T-helper 1 cell (primary cell): Measurements from ENCODE around the gene HNRNPCL1.
"Not testable (repeated sequence)": the region's sequence is repeated elsewhere in the genome, so short reads cannot be mapped to it uniquely, and the experiment has no call there.

Source experiments
- DNase-seq, 5 donors: peaks; one replicate each; pipeline ENCODE4 v3.0.0-alpha.2; 2012 to 2020
- total RNA-seq, 4 donors: gene quantifications; one replicate each; lab custom pipeline; 2026; lab: John Stamatoyannopoulos, UW

HNRNPCL1 gene
- total RNA-seq, result 0 reads per million in 4 donors

DNA sequence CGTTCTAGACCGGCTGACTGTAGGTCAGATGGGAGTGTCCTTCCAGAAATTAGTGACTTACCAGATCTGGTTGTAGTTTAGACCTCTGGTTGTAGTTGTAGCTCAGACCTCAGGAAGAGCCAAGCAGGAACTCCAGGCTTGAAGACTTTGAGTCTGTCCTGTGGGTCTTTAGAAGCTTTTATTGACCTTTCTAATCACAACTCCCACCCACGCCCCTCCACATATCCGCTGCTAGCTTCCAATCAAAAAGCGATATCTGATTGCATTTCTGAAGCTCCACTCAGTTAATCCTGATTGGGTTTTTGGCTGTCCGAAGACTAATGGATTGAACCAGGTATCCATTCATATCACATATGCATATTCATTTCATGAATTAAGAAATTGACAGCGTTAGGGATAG, at the start of gene HNRNPCL1:
Gene HNRNPCL1, minus strand, starts transcription at position 101 of the 400 bp plus-strand sequence. CDS start 431 bp downstream, outside the sequence.
- DNase-seq, result not testable (repeated sequence)

DNA sequence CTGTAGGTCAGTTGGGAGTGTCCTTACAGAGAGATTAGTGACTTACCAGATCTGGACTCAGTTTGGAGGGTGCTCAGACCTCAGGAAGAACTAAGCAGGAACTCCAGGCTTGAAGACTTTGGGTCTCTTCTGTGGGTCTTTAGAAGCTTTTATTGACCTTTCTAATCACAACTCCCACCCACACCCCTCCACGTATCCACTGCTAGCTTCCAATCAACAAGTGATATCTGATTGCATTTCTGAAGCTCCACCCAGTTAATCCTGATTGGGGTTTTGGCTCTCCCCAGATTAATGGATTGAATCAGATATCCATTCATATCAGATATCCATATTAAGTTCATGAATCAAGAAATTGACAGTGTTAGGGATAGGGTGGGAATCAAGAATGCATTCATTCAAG, 49.6 kb upstream of the HNRNPCL1 start, which contains the start of gene PRAMEF10:
Gene PRAMEF10, minus strand, starts transcription at position 101 of the 400 bp plus-strand sequence. CDS start 2,423 bp downstream, outside the sequence.
- not testable (repeated sequence) for DNase-seq

DNA sequence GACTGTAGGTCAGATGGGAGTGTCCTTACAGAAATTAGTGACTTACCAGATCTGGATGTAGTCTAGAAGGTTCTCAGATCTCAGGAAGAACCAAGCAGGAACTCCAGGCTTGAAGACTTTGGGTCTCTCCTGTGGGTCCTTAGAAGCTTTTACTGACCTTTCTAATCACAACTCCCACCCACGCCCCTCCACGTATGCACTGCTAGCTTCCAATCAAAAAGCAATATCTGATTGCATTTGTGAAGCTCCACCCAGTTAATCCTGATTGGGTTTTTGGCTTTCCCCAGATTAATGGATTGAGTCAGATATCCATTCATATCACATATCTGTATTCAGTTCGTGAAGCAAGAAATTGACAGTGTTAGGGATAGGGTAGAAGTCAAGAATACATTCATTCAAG, 37.6 kb upstream of the HNRNPCL1 start, which contains the start of gene PRAMEF4:
Gene PRAMEF4, minus strand, starts transcription at position 101 of the 400 bp plus-strand sequence. CDS start 2,807 bp downstream, outside the sequence.
- not testable (repeated sequence) for DNase-seq

DNA sequence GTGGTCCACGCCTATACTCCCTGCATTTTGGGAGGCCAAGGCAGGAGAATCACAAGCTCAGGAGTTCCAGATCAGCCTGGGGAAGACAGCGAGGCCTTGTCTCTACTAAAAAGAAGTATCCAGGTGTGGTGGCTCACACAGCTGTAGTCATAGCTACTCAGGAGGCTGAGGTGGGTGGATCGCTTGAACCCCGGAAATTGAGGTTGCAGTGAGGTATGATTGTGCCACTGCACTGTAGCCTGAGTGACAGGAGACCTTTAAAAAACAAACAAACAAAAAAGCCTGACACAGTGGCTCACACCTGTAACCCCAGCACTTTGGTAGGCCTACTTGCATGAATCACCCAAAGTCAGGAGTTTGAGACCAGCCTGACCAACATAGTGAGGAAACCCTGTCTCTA, 29.9 kb upstream of the HNRNPCL1 start:
- not testable (repeated sequence) for DNase-seq

DNA sequence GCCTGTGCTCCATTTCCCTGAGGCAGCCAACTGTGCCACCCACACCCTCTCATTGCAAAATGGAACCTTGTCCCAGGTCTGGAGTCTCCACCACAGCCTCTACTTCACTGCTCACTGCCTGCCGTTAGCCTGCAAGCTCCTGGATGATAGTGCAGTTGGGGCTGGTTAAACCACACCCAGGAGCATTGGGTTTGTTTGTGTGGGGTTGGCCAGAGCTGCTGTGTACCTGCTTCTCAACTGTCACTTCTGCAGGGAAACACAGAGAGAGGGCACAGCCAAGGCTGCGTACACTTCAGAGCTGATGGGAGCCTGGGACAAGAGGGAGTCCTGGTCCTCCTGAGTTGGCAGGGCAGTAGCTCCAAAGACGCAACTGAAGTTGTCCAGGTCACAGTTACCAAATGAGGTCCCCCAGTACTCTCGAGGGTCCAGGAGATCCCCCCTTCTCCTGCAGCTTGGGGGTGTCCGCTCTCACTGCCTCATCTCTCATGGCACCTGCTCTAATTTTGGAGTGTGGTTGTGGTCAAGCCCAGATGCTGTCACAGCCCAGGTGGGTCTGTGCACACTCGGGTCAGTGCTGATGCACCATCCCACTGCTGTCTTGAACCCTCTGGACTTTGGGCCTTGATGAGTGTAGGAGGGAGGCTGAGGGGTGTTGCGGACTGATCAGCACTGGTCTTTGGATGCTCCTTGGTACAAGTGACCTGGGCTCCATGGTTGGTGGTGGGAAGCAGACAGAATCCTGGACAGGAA, 14.8 kb upstream of the HNRNPCL1 start:
- DNase-seq, result not testable (repeated sequence)

DNA sequence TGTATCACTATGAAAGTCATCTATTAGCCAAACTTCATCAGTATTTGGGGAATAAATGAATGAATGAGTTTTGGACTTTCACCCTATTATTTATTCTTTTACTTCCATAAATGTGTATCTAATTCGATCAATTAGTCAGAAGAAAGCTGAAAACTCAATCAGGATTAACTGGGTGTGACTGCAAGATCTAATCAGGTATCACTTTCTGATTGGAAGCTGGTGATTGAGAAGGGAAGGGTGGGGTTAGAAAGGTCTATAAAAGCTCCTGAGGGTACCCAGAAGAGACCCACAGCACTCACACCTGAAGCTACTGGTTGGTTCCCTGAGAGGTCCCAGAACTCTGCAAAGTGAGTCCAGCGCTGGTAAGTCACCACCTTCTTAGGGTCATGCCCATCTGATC, 8.3 kb upstream of the HNRNPCL1 start, which contains the start of gene PRAMEF2:
Gene PRAMEF2, plus strand, starts transcription at position 301 of the 400 bp plus-strand sequence. CDS start 1,924 bp downstream, outside the sequence.
- DNase-seq, result not testable (repeated sequence)

DNA sequence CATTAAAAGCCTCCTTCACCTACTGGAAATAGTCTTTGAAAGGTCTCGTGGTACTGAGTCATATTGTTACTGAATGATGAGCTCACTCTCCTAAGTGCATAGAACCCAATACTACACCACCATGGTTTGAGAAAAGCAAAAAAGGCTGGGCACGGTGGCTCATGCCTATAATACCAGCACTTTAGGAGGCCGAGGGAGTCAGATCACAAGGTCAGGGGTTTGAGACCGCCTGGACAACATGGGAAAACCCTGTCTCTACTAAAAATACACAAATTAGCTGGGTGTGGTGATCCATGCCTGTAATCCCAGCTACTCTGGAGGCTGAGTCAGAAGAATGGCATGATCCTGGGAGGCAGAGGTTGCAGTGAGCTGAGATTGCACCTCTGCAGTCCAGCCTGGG, 3.3 kb upstream of the HNRNPCL1 start:
- no peak for DNase-seq

DNA sequence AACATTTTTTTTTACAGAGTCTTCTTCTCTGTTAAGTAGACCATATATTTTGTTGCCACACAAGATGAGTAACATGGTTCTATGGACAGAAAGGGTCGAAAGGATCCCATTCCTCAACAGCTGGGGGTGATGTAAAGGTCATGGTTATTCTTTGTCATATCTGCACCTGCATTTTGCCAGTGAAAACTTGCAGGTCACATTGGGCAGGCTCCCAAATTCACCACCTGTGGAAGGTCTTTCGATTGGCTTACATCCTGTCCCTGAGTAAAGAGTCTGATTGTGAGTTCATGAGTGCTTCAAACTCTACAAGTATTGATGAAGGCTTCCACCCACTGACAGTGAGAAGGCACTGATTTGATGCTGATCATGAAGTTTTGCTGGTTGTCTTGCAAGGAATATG, 15.3 kb downstream of the HNRNPCL1 start:
- not testable (repeated sequence) for DNase-seq

DNA sequence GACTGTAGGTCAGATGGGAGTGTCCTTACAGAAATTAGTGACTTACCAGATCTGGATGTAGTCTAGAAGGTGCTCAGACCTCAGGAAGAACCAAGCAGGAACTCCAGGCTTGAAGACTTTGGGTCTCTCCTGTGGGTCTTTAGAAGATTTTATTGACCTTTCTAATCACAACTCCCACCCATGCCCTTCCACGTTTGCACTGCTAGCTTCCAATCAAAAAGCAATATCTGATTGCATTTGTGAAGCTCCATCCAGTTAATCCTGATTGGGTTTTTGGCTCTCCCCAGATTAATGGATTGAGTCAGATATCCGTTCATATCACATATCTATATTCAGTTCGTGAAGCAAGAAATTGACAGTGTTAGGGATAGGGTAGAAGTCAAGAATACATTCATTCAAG, 17.2 kb downstream of the HNRNPCL1 start, which contains the start of gene PRAMEF11:
Gene PRAMEF11, minus strand, starts transcription at position 101 of the 400 bp plus-strand sequence. CDS start 2,621 bp downstream, outside the sequence.
- DNase-seq, result not testable (repeated sequence)

DNA sequence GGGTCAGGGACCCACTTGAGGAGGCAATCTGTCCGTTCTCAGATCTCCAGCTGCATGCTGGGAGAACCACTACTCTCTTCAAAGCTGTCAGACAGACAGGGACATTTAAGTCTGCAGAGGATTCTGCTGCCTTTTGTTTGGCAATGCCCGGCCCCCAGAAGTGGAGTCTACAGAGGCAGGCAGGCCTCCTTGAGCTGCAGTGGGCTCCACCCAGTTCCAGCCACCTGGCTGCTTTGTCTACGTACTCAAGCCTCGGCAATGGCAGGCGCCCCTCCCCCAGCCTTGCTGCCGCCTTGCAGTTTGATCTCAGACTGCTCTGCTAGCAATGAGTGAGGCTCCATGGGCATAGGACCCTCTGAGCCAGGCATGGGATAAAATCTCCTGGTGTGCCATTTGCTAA, 29.5 kb downstream of the HNRNPCL1 start:
- not testable (repeated sequence) for DNase-seq

DNA sequence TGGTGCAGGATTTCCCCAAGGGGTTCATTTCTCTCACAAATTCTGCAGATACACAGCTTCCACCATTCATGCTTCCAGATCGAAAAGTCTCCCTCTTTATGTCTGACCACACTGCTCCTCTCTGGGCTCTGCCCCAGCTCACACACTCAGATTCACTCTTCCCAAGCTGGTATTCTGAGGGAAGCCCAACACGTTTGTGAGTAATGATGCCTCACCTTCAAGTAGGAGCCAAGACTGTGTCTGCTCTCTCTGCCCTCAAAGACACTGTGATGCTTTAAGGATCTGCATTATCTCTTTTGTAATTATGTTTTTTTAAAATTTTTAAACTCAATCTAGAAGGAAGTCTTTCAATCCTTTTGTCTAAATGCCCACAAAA, 37.1 kb downstream of the HNRNPCL1 start:
- DNase-seq, result no peak

DNA sequence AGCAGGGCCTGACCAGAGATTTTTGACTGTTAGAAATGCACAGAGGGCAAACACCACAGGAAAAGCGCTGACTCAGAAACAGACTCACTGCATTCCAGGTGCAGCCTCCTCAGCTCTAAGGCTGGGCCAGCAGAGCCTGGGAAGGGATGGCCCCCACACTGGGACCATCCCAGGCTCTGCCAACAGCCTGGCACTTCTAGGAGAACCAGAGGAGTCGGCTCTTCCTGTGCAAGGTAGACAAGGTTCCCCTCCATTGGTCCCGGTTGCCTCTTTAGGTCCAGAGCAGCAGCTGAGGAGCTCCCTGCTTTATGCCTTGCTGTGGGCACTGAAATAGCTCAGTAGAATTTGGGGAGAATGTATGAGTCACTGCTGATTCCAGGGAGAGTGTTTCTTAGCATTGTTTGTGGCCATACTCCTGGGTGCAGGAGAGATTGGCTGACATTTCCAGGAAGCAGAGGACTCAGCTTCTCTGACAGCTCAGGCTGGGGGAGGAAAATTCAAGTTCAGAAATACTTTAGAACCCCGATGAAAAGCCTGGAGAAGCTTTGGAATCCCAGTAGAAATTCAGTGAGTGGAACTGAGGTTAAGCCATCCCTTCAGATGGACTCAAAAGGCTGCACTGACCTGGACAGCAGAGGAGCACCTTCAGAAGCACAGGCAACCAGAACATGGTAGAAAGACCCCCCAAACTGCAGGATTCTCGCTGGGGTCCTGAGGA, 37.7 kb downstream of the HNRNPCL1 start:
- no peak for DNase-seq

DNA sequence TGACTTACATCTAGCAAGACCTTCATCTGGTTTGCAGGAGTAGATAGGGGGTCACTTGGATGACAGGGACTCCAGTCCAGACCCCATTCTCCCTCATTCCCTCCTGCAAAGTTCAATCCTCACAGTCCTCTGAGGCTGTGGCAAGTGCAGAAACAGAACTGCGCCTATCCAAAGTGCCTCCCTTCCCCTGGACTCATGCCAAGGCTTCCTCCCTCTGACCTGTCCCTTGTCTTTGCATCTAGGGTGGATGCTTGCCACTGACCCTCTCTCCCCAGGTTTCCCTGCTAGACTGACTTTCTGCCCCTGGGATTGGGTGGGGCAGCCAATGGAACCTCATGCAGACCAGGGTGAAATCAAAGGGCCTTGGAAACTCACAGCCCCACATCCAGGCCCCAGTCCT, 38.6 kb downstream of the HNRNPCL1 start:
- DNase-seq, result no peak

DNA sequence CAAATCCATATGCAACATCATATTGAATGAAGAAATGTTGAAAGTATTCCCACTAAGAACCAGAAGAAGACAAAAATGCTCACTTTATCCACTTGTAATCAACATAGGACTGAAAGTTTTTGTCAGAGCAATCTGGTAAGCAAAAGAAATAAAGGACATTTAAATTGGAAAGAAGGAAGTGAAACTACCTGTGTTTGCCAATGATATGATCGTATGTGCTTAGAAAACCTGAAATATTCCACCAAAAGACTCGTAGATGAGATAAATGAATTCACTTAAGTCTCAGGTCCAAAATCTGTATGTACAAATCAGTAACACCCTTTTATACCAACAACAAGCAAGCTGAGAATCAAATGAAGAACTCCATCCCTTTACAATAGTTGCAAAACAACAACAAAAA, 48.8 kb downstream of the HNRNPCL1 start:
- DNase-seq, result no peak

DNA sequence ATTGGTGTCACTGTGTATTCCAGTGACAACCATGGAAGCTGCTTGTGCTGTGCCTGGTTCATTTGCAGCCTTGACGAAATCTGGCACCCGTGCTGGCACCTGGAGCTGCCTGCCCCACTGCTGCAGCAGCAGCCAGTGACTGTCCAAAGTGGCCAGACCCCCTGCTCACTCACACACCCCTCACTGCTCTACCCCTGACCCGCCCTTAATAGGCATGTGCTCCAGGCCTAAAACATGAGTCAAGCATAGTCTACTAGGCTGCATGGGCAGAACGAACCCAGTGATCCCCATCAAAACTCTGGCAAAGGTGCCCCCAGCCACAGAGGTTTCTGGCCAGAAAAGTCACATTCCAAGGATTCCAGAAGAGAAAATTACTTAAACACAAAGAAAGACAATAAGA, 49.6 kb downstream of the HNRNPCL1 start:
- DNase-seq, result no peak
